ENCODE measurements around the gene NUDT14.

The NUDT14 gene

GRCh38 chr14:105162669-105162979, 18.5 kb downstream of the NUDT14 start:
- no peak for TF ChIP-seq CTCF (IDR thresholded peaks at IDR 0.05; ENCODE audit: insufficient read depth, low read length, poor library complexity, severe bottlenecking)
- H3K36me3 ChIP-seq (ENCODE audit: control insufficient read depth, insufficient read depth, low read length): no peaks in the 10 kb centered on the region
- H3K4me3 ChIP-seq (replicated peaks; ENCODE audit: low read depth, low read length): no peak overlapping the region
- H3K27me3 ChIP-seq (replicated peaks; ENCODE audit: control insufficient read depth, insufficient read depth, low read length): no peaks in the 10 kb centered on the region
- DNase-seq (ENCODE audit: extremely low read depth, insufficient read length): no peak

- Histone ChIP-seq H3K36me3 (ENCODE audit: control insufficient read depth, insufficient read depth, low read length) (no peaks in the 10 kb centered on the region), H3K4me3 (replicated peaks; ENCODE audit: low read depth, low read length) (no peak overlapping the region), H3K27me3 (replicated peaks; ENCODE audit: control insufficient read depth, insufficient read depth, low read length) (no peaks in the 10 kb centered on the region)
- no peak for DNase-seq (ENCODE audit: extremely low read depth, insufficient read length)
- TF ChIP-seq CTCF (IDR thresholded peaks at IDR 0.05; ENCODE audit: insufficient read depth, low read length, poor library complexity, severe bottlenecking): no peak
These were observed 19.0 kb downstream of the NUDT14 start for GRCh38 chr14:105161964-105162668.

GRCh38 chr14:105161309-105161708, 19.8 kb downstream of the NUDT14 start:
- Histone ChIP-seq H3K4me3 (replicated peaks; ENCODE audit: low read depth, low read length) (no peak overlapping the region), H3K27me3 (replicated peaks; ENCODE audit: control insufficient read depth, insufficient read depth, low read length) (no peaks in the 10 kb centered on the region), H3K36me3 (ENCODE audit: control insufficient read depth, insufficient read depth, low read length) (no peaks in the 10 kb centered on the region)
- no peak for DNase-seq (ENCODE audit: extremely low read depth, insufficient read length)
- no peak for TF ChIP-seq CTCF (IDR thresholded peaks at IDR 0.05; ENCODE audit: insufficient read depth, low read length, poor library complexity, severe bottlenecking)

- H3K27me3 ChIP-seq (replicated peaks; ENCODE audit: control insufficient read depth, insufficient read depth, low read length): no peaks in the 10 kb centered on the region
- DNase-seq (ENCODE audit: extremely low read depth, insufficient read length): no peak
These were observed 20.3 kb downstream of the NUDT14 start for GRCh38 chr14:105160776-105161175.

GRCh38 chr14:105159344-105159743, 21.8 kb downstream of the NUDT14 start:
- no peak for DNase-seq (ENCODE audit: extremely low read depth, insufficient read length)
- no peaks in the 10 kb centered on the region for H3K36me3 ChIP-seq (ENCODE audit: control insufficient read depth, insufficient read depth, low read length)
- no peak for TF ChIP-seq CTCF (IDR thresholded peaks at IDR 0.05; ENCODE audit: insufficient read depth, low read length, poor library complexity, severe bottlenecking)
- H3K4me3 ChIP-seq (replicated peaks; ENCODE audit: low read depth, low read length): no peak overlapping the region
- H3K27me3 ChIP-seq (replicated peaks; ENCODE audit: control insufficient read depth, insufficient read depth, low read length): no peaks in the 10 kb centered on the region; the same call in 1 of the 2 replicates

More at GRCh38 chr14:105160776-105161175, 20.3 kb downstream of the NUDT14 start:
- H3K4me3 ChIP-seq (replicated peaks; ENCODE audit: low read depth, low read length): no peak overlapping the region
- TF ChIP-seq CTCF (IDR thresholded peaks at IDR 0.05; ENCODE audit: insufficient read depth, low read length, poor library complexity, severe bottlenecking): no peak
- no peaks in the 10 kb centered on the region for H3K36me3 ChIP-seq (ENCODE audit: control insufficient read depth, insufficient read depth, low read length)

- Histone ChIP-seq H3K4me3 (replicated peaks; ENCODE audit: low read depth, low read length) (no peak overlapping the region), H3K27me3 (replicated peaks; ENCODE audit: control insufficient read depth, insufficient read depth, low read length) (no peaks in the 10 kb centered on the region; the same call in 1 of the 2 replicates), H3K36me3 (ENCODE audit: control insufficient read depth, insufficient read depth, low read length) (no peaks in the 10 kb centered on the region)
- no peak for TF ChIP-seq CTCF (IDR thresholded peaks at IDR 0.05; ENCODE audit: insufficient read depth, low read length, poor library complexity, severe bottlenecking)
- no peak for DNase-seq (ENCODE audit: extremely low read depth, insufficient read length)
These were observed 22.3 kb downstream of the NUDT14 start for GRCh38 chr14:105158794-105159193.

All from GM06990 (cell line).